SU-DHL-6 (cell line): Measurements from ENCODE around the gene RTF1.

Experiments
- EZH2phosphoT487 ChIP-seq: fragments of 200-600 bp; sonication (generic), shearing (Covaris generic); conservative IDR thresholded peaks from 2 replicates; pipeline ENCODE4 v1.6.1; 2018; ENCODE audit warnings: mild to moderate bottlenecking, antibody characterized with exemption, low read length, moderate library complexity, mixed read lengths
- TF ChIP-seq, protein P1 (sequence below): fragments of 200-600 bp; sonication (generic); IDR thresholded peaks from one replicate; pipeline ENCODE4 v1.5.1; 2017; ENCODE audit warnings: antibody characterized with exemption, mild to moderate bottlenecking, low read length, moderate library complexity; ENCODE audit not compliant: insufficient read depth, poor library complexity, severe bottlenecking

DNA sequence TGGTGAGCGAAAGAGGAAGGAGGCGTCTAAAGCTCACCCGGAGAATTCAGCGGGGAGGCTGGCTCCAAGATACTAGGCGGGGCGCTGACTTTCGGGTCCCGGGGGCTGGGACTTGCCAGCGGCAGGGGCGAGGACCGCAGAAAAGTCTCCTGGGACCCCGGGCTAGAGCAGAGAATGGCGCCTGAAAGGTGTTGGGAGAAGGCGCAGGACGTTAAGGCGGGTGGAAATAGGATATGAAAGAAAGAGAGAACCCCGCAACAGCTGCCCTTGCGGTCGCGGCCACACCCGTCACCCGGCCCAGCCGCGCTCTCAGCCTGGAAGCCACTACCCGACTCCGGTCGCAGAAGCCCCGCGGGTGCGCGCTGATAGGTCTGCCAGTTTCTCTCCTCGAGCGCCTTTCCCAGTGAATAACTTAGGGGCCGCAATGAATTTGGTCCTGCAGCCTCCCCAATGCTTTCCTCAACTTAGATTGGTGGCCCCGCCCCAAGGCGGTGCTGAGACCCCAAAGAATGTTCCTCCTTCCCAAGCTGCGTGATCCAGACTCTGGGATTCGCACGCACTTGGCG is 96.1 kb downstream of the RTF1 start:
- TF ChIP-seq, protein P1, sequence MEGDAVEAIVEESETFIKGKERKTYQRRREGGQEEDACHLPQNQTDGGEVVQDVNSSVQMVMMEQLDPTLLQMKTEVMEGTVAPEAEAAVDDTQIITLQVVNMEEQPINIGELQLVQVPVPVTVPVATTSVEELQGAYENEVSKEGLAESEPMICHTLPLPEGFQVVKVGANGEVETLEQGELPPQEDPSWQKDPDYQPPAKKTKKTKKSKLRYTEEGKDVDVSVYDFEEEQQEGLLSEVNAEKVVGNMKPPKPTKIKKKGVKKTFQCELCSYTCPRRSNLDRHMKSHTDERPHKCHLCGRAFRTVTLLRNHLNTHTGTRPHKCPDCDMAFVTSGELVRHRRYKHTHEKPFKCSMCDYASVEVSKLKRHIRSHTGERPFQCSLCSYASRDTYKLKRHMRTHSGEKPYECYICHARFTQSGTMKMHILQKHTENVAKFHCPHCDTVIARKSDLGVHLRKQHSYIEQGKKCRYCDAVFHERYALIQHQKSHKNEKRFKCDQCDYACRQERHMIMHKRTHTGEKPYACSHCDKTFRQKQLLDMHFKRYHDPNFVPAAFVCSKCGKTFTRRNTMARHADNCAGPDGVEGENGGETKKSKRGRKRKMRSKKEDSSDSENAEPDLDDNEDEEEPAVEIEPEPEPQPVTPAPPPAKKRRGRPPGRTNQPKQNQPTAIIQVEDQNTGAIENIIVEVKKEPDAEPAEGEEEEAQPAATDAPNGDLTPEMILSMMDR: no peak
- TF ChIP-seq EZH2phosphoT487: no peak
